ENCODE data around the gene ARPC2. TPM values are rescaled to one million over a fixed set of nuclear protein-coding genes. Genes with fewer than 3 reads are reported as not detected.
A peak's percentile ranks its signal among the peaks of the same experiment; 100 is the strongest.

ARPC2 gene
- total and polyA plus RNA-seq, 10 of the 15 experiments (the other 5 are each of a cell fraction or from before 2014, with no cell fraction given), result 440 to 980 (median 709) TPM

DNA sequence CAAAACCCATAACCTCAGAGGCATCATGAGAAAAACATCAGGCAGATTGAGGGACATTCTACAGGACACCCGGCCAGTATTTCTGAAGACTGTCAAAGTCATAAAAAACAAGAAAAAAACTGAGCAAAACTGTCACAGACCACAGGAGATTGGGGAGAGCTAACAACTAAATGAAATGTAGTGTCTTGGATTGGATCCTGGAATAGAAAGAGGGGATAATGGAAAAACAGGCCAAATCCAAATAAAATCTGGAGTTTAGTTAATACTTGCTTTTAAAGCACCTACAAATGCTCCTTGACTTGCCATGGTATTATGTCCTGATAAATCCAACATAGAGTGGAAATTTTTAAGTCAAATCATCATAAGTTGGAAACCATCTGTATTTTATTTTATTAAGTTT is 32.7 kb upstream of the ARPC2 start:
- intact Hi-C loops (cut with micrococcal nuclease; ENCODE audit: unreplicated experiment) (loop anchor here (10.0 kb wide), 1 partner anchor 170 kb away; the partner anchor contains the start of gene CATIP), in situ Hi-C loops (cut with MboI) (no loop called here)
- ChIA-PET SMC1A (ENCODE audit: uncharacterized antibody, unreplicated experiment) (interaction anchor here (1.3 kb wide), 2 partner anchors 16 to 91 kb away, joined by 3 to 5 read pairs; no protein-coding TSS in a partner anchor), CTCF (interaction anchor here (2.1 to 3.8 kb wide), 2 partner anchors 17 to 72 kb away, joined by 10 to 22 read pairs; partner anchors contain the start of gene CXCR1), RAD21 (ENCODE audit: unreplicated experiment) (interaction anchor here (2.0 kb wide), 1 partner anchor 45 kb away, joined by 6 read pairs; no protein-coding TSS in a partner anchor), POLR2A (no interaction called here)
- Histone ChIP-seq H3K9ac (ENCODE audit: control insufficient read depth, insufficient read depth, low read length) (no peak overlapping the region), H3K4me3 (no peak overlapping the region), H3K79me2 (ENCODE audit: control insufficient read depth, insufficient read depth, low read length) (no peaks in the 10 kb centered on the region), H4K20me1 (ENCODE audit: control insufficient read depth, insufficient read depth) (no peaks in the 10 kb centered on the region), H3K27me3 (replicated peaks in 1 of 2; ENCODE audit: control insufficient read depth in 2 of 2, insufficient read depth in 2 of 2, low read length in 1 of 2) (peaks cover 0 to 1% of the 10 kb centered on the region in 2 experiments; a peak in 3 of 4 replicates), H2AFZ (ENCODE audit: control insufficient read depth, low read depth, low read length) (no peak overlapping the region), H3K4me1 (ENCODE audit: control insufficient read depth, insufficient read depth, low read length) (no peaks in the 10 kb centered on the region), H3K4me2 (ENCODE audit: control insufficient read depth, insufficient read depth) (no peak overlapping the region), H3K27ac (ENCODE audit: control insufficient read depth, insufficient read depth) (no peak overlapping the region), H3K36me3 (ENCODE audit: control insufficient read depth in 2 of 2, insufficient read depth in 2 of 2, low read length in 1 of 2) (no peaks in the 10 kb centered on the region), H3K9me3 (replicated peaks; ENCODE audit: control insufficient read depth, insufficient read depth, low read length) (no peaks in the 10 kb centered on the region; the same call in 2 of the 3 replicates)
- WGBS (ENCODE audit: insufficient coverage, insufficient replicate concordance, low lambda C conversion rate, missing lambda C conversion rate), result 28% methylated on average over 1 of the region's 1 CpG
- no TSS peak for BruUV-seq (replicated peaks)
- no peak for ATAC-seq
- no peak for DNase-seq (ENCODE audit: low read depth, low spot score)
- TF ChIP-seq CHD2 (IDR thresholded peaks at IDR 0.05; ENCODE audit: borderline replicate concordance, low read depth, low read length), result no peak
- FAIRE-seq, result no peak

DNA sequence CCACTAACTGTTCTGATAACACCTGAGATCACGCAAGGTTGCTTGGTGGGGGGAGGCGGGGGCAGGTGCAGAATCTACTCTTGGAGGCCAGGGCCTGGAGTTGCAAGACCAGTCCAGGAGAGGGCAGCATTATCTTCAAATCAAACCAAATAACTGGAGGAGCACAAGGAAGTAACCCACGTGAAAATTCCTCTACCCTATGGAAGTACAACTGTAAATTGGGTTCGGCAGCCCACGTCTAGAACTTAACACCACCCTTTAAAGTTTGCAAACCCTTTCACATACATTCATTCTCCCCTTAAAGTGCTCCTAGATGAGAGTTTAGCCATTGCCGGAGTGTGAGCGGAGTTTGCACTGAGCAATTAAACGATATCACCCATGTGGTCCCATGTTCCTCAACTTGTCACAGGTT is 30.6 kb upstream of the ARPC2 start:
- Histone ChIP-seq H3K36me3 (ENCODE audit: control insufficient read depth in 2 of 2, insufficient read depth in 2 of 2, low read length in 1 of 2) (no peaks in the 10 kb centered on the region), H3K4me3 (no peak overlapping the region), H2AFZ (ENCODE audit: control insufficient read depth, low read depth, low read length) (no peak overlapping the region; the same call in 1 of the 2 replicates), H3K9me3 (replicated peaks; ENCODE audit: control insufficient read depth, insufficient read depth, low read length) (no peaks in the 10 kb centered on the region; the same call in 2 of the 3 replicates), H3K27ac (ENCODE audit: control insufficient read depth, insufficient read depth) (no peak overlapping the region), H3K27me3 (replicated peaks in 1 of 2; ENCODE audit: control insufficient read depth in 2 of 2, insufficient read depth in 2 of 2, low read length in 1 of 2) (peaks cover 0 to 1% of the 10 kb centered on the region in 2 experiments; a peak in 3 of 4 replicates), H3K4me1 (ENCODE audit: control insufficient read depth, insufficient read depth, low read length) (no peaks in the 10 kb centered on the region), H4K20me1 (ENCODE audit: control insufficient read depth, insufficient read depth) (no peaks in the 10 kb centered on the region), H3K9ac (ENCODE audit: control insufficient read depth, insufficient read depth, low read length) (no peak overlapping the region), H3K79me2 (ENCODE audit: control insufficient read depth, insufficient read depth, low read length) (no peaks in the 10 kb centered on the region), H3K4me2 (ENCODE audit: control insufficient read depth, insufficient read depth) (no peak overlapping the region)
- FAIRE-seq (peak; percentile 75), ATAC-seq (peak; percentile 96), DNase-seq (ENCODE audit: low read depth, low spot score) (peak; percentile 25)
- in situ Hi-C loops (cut with MboI) (loop anchor here (5.0 kb wide), 1 partner anchor 71 kb away; no protein-coding TSS in a partner anchor), intact Hi-C loops (cut with micrococcal nuclease; ENCODE audit: unreplicated experiment) (loop anchor here (1.0 to 10.0 kb wide), 4 partner anchors 56 to 168 kb away; partner anchors contain the start of genes AAMP, CATIP and PNKD)
- ChIA-PET CTCF (interaction anchor here (1.0 to 3.8 kb wide), 5 partner anchors 43 to 86 kb away, joined by 3 to 22 read pairs (median 8); no protein-coding TSS in a partner anchor), POLR2A (no interaction called here), RAD21 (ENCODE audit: unreplicated experiment) (interaction anchor here (1.0 kb wide), 1 partner anchor 85 kb away, joined by 3 read pairs; no protein-coding TSS in a partner anchor), SMC1A (ENCODE audit: uncharacterized antibody, unreplicated experiment) (interaction anchor here (1.1 to 1.9 kb wide), 3 partner anchors 37 to 84 kb away, joined by 4 to 15 read pairs (median 5); partner anchors contain the start of genes AAMP and PNKD)
- WGBS (ENCODE audit: insufficient coverage, insufficient replicate concordance, low lambda C conversion rate, missing lambda C conversion rate), result 38% methylated on average over 8 of the region's 8 CpGs
- BruUV-seq (replicated peaks), result no TSS peak
- TF ChIP-seq RAD21 (IDR thresholded peaks at IDR 0.05; ENCODE audit: insufficient read depth, low read depth, low read length), result peak; percentile 78
- TF ChIP-seq SMARCA5 (IDR thresholded peaks at IDR 0.05), result no peak
- no peak for TF ChIP-seq NFYB (IDR thresholded peaks at IDR 0.05; ENCODE audit: insufficient read depth, low read depth, low read length)
- TF ChIP-seq, protein P1, sequence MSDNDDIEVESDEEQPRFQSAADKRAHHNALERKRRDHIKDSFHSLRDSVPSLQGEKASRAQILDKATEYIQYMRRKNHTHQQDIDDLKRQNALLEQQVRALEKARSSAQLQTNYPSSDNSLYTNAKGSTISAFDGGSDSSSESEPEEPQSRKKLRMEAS (IDR thresholded peaks at IDR 0.05; ENCODE audit: low read depth, low read length), result no peak
- no peak for TF ChIP-seq RELA (IDR thresholded peaks at IDR 0.05; ENCODE audit: borderline replicate concordance, partially characterized antibody)
- TF ChIP-seq CHD2 (IDR thresholded peaks at IDR 0.05; ENCODE audit: borderline replicate concordance, low read depth, low read length), result no peak
- TF ChIP-seq BRCA1 (IDR thresholded peaks at IDR 0.05; ENCODE audit: low read depth, low read length), result no peak
- peak; percentile 81; the same call in 1 of the 2 replicates for TF ChIP-seq TCF12 (IDR thresholded peaks at IDR 0.05; ENCODE audit: low read depth, low read length)
- TF ChIP-seq, protein P2, sequence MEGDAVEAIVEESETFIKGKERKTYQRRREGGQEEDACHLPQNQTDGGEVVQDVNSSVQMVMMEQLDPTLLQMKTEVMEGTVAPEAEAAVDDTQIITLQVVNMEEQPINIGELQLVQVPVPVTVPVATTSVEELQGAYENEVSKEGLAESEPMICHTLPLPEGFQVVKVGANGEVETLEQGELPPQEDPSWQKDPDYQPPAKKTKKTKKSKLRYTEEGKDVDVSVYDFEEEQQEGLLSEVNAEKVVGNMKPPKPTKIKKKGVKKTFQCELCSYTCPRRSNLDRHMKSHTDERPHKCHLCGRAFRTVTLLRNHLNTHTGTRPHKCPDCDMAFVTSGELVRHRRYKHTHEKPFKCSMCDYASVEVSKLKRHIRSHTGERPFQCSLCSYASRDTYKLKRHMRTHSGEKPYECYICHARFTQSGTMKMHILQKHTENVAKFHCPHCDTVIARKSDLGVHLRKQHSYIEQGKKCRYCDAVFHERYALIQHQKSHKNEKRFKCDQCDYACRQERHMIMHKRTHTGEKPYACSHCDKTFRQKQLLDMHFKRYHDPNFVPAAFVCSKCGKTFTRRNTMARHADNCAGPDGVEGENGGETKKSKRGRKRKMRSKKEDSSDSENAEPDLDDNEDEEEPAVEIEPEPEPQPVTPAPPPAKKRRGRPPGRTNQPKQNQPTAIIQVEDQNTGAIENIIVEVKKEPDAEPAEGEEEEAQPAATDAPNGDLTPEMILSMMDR (IDR thresholded peaks at IDR 0.05 in 2 of 3, conservative IDR thresholded peaks at IDR 0.05 in 1 of 3; ENCODE audit: control insufficient read depth in 2 of 3, extremely low read depth in 1 of 3, insufficient read depth in 1 of 3, low read depth in 3 of 3, low read length in 3 of 3), result peak; percentile 82 to 86 (median 85)
- 0 out of 2 replicates have a peak, but pooled peaks have one; percentile 45 for TF ChIP-seq YY1 (IDR thresholded peaks at IDR 0.05; ENCODE audit: low read depth, low read length)
- no peak for TF ChIP-seq RFX5 (IDR thresholded peaks at IDR 0.05; ENCODE audit: low read depth, low read length)
- TF ChIP-seq IKZF2 (IDR thresholded peaks at IDR 0.05), result peak; percentile 23 to 46; a peak in 1 of 4 replicates
- TF ChIP-seq TAF1 (IDR thresholded peaks at IDR 0.05; ENCODE audit: borderline replicate concordance, low read depth, low read length), result no peak

Data from GM12878 (cell line).